PFSK-1 (cell line): ENCODE data around the gene SYNE1.

Experiments used
- POLR2AphosphoS5 ChIP-seq: IDR thresholded peaks from 2 replicates; pipeline ENCODE4 v1.6.1; 2012; ENCODE audit warnings: low read depth, mild to moderate bottlenecking, control low read depth, low read length, moderate library complexity
- TAF1 ChIP-seq: IDR thresholded peaks from 2 replicates; pipeline ENCODE4 v1.6.1; 2012; ENCODE audit warnings: low read length, control low read depth, borderline replicate concordance; ENCODE audit not compliant: insufficient read depth
- TF ChIP-seq, protein P1 (sequence below), 2 experiments: IDR thresholded peaks; 2 replicates each; pipeline versions ENCODE4 v1.6.1 to v1.8.0; 2011 to 2012; ENCODE audit warnings: low read depth in 2 of 2, low read length in 2 of 2, control low read depth in 1 of 2, inconsistent platforms in 1 of 2, mild to moderate bottlenecking in 1 of 2, moderate library complexity in 1 of 2; ENCODE audit not compliant: insufficient read depth in 1 of 2

DNA sequence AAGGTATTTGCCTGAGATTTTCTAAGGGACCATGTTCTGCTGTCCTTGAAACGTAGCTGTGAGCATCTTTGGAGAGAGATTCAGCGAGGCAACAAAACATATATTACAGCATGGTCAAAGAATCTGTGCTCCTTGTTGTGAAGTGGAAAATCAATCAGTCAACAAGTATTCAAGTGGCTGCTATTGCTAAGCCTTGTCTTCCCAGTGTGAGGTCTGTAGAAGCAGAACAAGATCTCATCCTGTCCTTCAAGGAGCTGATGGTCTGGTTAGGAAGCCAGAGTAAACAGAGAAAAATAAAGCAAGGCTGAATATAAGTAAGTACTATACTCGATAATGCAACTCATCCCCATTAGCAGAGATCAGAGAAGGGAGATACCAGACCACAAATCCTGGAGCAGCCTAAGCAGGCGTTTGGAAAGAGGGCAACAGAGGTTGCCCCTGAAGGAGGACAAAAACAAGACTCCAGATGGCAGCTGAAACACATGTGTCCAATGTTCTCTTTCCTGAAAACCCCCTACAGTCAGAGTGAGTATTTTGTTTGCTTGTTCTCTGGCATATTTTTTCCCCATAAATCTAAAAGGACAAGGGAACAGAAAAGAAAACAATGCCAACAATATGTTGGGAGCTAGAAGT, 392.0 kb downstream of the SYNE1 start:
- TF ChIP-seq TAF1 (no peak), POLR2AphosphoS5 (no peak)
- TF ChIP-seq, protein P1, sequence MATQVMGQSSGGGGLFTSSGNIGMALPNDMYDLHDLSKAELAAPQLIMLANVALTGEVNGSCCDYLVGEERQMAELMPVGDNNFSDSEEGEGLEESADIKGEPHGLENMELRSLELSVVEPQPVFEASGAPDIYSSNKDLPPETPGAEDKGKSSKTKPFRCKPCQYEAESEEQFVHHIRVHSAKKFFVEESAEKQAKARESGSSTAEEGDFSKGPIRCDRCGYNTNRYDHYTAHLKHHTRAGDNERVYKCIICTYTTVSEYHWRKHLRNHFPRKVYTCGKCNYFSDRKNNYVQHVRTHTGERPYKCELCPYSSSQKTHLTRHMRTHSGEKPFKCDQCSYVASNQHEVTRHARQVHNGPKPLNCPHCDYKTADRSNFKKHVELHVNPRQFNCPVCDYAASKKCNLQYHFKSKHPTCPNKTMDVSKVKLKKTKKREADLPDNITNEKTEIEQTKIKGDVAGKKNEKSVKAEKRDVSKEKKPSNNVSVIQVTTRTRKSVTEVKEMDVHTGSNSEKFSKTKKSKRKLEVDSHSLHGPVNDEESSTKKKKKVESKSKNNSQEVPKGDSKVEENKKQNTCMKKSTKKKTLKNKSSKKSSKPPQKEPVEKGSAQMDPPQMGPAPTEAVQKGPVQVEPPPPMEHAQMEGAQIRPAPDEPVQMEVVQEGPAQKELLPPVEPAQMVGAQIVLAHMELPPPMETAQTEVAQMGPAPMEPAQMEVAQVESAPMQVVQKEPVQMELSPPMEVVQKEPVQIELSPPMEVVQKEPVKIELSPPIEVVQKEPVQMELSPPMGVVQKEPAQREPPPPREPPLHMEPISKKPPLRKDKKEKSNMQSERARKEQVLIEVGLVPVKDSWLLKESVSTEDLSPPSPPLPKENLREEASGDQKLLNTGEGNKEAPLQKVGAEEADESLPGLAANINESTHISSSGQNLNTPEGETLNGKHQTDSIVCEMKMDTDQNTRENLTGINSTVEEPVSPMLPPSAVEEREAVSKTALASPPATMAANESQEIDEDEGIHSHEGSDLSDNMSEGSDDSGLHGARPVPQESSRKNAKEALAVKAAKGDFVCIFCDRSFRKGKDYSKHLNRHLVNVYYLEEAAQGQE (IDR thresholded peaks at IDR 0.05; ENCODE audit: insufficient read depth in 1 of 2, low read depth in 2 of 2, low read length in 2 of 2): no peak
